OCI-M2 (cell line): ENCODE data around the gene RBFOX2.
"Not testable (repeated sequence)": the region's sequence is repeated elsewhere in the genome, so short reads cannot be mapped to it uniquely, and the experiment has no call there.

Experiments
- DNase-seq: peaks from one replicate; lab custom pipeline; 2025; ENCODE audit not compliant: unreplicated experiment; lab: John Stamatoyannopoulos, UW

RBFOX2 gene

DNA sequence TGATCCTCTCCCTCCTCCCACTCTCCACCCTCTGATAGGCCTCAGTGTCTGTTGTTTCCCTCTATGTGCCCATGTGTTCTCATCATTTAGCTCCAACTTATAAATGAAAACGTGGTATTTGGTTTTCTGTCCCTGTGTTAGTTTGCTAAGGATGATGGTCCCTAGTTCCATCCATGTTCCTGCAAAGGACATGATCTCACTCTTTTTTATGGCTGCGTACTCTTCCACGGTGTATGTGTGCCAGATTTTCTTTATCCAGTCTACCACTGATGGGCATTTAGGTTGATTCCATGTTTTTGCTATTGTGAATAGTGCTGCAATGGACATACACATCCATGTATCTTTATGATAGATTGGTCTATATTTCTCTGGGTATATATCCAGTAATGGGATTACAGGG, 15.9 kb upstream of the RBFOX2 start:
- DNase-seq, result not testable (repeated sequence)

- DNase-seq, result no peak
Measured at GRCh38 chr22:36042240-36042639, 13.6 kb upstream of the RBFOX2 start.

DNA sequence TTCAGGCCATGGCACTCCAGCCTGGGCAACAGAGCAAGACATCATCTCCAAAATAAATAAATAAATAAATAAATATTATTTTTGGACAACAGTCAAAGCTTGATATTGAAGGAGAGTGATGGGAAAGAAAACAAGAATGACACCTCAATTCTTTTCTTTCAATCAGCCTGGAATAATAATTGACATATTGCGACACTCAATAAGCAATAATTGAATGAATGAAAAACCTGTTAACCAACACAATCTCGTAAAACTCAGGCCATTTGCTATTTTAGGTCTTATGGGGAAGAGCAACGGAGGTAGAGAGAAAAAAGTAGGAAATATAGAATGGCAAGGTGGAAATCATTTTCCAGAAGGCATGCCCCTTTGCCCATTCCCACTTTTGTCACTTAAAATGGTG, 10.5 kb upstream of the RBFOX2 start:
- DNase-seq, result no peak

- DNase-seq, result no peak
Measured at GRCh38 chr22:36037102-36037758, 8.6 kb upstream of the RBFOX2 start.

DNA sequence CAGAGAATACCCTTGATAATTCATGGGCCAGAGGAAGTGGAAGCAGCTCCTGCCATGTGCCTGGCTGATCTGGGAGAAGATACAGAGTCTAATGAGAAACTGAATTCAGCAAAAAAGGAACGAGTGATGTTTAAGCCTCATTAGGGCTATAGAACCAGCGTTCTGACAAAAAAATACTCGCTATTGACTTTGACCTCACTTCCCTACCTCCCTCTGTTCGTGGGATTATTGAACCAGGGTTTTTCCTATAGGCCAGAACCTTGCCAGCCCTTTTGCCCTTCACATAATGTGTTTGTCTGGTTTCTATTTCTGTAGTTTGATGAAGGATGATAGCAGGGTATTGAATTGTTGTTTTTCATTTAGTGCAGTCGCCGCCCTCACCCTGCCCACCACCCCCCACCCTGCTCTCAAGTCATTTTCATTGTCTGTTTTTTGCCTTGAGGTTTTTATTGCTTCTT, 7.6 kb upstream of the RBFOX2 start:
- no peak for DNase-seq

DNA sequence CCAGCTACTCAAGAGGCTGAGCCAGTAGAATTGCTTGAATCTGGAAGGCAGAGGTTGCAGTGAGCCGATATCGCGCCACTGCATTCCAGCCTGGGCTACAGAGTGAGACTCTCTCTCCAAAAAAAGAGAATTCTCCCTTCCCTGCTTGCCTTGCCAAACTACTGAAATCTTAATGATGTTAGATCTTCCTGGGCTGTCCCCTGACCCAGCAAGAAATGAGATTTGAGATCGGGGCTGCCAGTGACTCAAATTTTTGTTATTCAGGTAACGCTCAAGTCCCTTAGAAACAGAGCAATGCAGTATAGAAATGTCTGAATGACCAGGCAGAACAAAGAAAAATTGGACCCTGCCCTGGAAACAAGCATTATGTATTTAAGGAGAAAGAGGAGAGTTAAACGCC, 4.0 kb upstream of the RBFOX2 start:
- no peak for DNase-seq

DNA sequence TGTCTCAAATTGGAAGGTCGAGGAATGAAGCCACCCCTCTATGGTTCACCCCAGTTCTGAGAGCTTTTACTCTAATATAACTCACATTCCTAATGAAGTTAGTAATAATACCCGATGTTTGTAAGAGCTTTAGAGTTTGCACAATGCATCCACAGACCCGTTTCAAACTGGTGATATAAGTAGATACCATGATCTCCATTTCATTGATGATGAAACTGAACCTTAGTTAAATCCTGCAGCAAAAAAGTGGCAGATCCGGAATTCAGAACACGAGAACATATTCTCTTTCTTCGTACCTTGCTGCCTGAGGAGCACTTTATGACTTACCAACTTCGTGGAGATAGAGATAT, 757 bp upstream of the RBFOX2 start:
- DNase-seq, result no peak

GRCh38 chr22:36027935-36028645, 534 bp downstream of the RBFOX2 start:
- no peak for DNase-seq

- no peak for DNase-seq
Measured at GRCh38 chr22:36027579-36027934, 1.1 kb downstream of the RBFOX2 start.

DNA sequence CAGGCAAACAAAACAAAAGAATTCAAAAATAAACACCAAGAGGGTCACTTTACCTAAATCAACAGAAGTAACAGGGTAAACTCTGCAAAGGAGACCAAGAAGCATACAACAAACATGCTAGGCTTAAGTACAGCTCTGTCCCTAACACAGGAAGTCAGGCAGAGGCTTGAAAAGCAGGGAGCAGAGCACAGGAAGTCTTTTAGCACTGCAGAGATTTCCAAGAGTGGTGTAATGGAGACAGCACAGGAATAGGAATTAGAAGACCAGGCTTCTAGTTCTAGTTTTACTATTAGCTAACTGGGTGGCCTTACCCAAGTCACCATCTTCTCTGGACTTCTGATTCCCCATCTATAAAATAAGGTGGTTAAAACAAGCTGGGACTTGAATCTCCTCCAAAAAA, 1.9 kb downstream of the RBFOX2 start:
- no peak for DNase-seq

DNA sequence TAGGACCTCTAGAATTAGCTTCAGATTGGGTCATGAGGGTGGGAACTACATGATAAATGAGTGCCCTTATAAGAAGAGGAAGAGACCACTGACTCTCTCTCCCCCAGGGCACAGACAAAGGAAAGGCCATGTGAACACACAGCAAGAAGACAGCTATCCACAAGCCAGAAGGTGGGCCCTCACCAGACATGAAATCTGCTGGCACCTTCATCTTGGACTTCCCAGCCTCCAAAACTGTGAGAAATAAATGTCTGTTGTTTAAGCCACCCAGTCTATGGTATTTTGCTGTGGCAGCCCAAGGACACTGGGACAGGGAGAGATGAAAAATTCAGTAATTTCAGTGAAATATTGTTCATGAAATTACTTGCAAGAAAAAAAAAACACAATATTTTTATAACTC, 5.9 kb downstream of the RBFOX2 start:
- no peak for DNase-seq

GRCh38 chr22:36022162-36022561, 6.5 kb downstream of the RBFOX2 start:
- DNase-seq, result no peak

DNA sequence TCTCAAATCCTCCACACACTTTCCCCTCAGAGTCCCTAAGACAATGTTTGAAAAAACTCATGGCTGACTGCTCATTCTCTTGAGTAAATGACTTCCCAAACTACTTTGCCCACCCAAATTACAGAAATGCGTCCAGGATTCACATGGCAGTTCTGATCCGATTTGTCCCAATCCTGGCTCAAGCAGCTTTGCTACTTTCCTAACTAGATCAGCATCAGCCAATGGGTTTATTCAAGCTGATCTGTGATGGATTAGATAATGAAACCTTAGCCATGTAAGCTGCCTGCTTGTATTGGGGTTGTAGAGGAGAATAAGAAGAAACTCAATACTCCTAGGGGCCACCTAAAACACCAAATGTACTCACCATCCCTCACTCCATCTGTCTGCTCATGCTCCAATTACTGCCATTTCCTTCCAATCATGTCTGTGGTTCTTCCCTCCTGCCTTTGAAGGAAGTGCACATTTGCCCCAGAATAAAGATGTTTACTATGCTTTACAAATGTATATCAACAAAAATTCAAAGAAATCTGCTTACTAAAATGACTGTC, 6.9 kb downstream of the RBFOX2 start:
- no peak for DNase-seq

DNA sequence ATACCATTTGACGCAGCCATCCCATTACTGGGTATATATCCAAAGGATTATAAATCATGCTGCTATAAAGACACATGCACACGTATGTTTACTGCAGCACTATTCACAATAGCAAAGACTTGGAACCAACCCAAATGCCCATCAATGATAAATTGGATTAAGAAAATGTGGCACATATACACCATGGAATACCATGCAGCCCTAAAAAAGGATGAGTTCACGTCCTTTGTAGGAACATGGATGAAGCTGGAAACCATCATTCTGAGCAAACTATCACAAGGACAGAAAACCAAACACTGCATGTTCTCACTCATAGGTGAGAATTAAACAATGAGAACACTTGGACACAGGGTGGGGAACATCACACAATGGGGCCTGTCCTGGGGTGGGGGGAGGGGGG, 7.8 kb downstream of the RBFOX2 start:
- not testable (repeated sequence) for DNase-seq

GRCh38 chr22:36017651-36018091, 11.0 kb downstream of the RBFOX2 start:
- DNase-seq, result no peak

DNA sequence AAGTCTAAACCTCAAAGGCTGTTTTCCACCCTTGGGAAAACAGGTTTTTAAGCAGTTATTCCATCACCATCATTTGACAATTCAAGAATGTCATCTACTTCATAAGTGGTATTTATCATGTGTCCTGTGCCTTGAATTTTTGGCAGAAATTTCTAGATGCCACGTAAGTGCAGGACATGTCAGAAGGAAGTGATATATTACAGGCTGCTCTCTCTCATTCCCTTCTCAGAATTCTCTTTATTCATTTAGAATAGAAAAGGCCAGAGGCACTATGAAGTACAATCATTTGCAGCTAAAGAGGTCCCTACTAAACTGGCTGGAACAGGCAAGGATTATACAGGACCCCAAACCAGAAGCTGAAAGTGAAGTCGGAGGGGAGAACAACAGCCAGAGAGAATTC, 11.9 kb downstream of the RBFOX2 start:
- no peak for DNase-seq

- DNase-seq, result no peak
Measured at GRCh38 chr22:36015811-36016529, 12.7 kb downstream of the RBFOX2 start.

DNA sequence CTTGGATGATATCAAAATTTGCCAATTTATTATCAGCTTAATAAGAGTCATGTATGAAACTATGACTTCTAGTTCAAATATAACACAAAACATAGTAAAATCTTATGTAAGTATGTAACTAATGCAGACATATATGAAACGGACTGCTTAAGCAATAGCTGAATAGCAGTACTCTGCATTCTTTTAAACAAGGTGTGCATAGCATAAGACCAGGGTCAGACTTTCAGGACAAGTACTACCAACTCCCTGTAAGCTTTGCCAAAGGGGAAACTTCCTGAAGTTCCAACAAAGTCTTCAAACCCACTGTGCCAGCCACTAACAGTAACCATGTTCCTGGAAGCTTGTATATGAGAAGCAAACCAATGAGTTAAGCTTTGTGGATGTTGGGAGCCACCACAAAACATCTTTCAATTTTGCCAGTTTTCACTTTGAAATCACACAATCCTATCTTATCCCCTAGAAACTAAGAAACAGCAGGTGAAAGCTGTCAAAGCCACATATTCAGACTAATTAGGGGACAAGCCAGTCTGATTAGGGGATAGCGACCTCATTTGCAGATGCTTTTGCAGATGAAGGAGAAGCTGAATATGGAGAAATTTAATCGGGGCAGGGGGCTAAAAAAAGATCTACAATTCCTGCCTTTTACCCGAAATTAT, 13.3 kb downstream of the RBFOX2 start:
- DNase-seq, result no peak

GRCh38 chr22:36014546-36015074, 14.0 kb downstream of the RBFOX2 start:
- no peak for DNase-seq

GRCh38 chr22:36012332-36012731, 16.3 kb downstream of the RBFOX2 start:
- no peak for DNase-seq

- DNase-seq, result no peak
Measured at GRCh38 chr22:36010882-36011281, 17.7 kb downstream of the RBFOX2 start.
